SW 1271 (cell line): ENCODE results near the gene MT1F.
A peak's percentile ranks its signal among the peaks of the same experiment; 100 is the strongest.

ENCODE experiments used
- DNase-seq, 2 experiments: peaks; one replicate each; lab custom pipeline; 2025; lab: John Stamatoyannopoulos, UW

MT1F gene

GRCh38 chr16:56625943-56626654, 31.7 kb upstream of the MT1F start:
- DNase-seq, result peak in 1 of 2 experiments; percentile 23

DNA sequence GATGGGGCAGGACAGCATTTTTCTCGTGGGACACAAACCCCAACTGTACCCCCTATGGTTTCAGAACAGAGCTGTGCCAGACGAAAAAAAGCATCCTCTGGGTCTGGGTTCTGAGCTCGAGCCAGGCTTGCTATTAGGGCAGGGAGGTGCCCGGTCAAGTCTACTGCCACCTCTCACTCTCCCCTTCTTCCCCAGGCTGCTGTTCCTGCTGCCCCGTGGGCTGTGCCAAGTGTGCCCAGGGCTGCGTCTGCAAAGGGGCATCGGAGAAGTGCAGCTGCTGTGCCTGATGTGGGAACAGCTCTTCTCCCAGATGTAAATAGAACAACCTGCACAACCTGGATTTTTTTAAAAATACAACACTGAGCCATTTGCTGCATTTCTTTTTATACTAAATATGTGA, 31.1 kb upstream of the MT1F start:
- DNase-seq, result no peak

DNA sequence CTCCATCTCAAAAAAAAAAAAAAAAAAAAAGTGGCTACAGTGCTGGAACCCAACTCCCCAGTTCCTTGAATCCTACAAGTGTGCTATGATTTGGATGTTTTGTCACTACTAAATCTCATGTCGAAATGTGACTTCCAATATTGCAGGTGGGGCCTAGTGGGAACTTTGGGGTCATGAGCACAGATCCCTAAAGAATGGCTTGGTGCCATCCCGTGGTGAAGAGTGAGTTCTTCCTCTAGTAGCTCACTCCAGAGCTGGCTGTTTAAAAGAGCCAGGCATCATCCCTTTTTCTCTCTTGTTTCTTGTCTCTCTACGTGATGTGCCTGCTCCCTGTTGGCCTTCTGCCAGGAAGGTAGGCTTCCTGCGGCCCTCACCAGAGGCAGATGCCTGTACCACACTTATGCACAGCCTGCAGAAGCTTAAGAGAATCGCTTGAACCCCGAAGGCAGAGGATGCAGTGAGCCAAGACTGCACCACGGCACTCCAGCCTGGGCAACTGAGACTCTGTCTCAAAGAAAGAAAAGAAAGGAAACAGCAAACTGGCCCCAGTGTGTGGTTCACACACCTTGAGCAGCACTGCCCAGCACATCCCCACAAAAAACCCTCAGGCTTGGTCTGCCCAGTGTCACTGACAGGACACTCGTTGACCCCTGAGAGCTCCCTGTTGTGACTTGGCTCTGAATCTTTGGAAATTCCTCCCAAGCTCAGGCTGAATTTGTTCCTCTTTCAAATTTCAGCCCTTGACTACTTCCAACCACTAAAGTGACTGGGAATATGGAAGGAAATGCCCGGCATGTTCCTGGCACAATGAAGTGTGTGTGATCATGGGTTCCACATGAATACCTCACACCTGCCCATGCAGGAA, 29.0 kb upstream of the MT1F start:
- no peak for DNase-seq

GRCh38 chr16:56629531-56629930, 28.2 kb upstream of the MT1F start:
- no peak for DNase-seq

GRCh38 chr16:56630134-56630533, 27.6 kb upstream of the MT1F start:
- no peak for DNase-seq

- DNase-seq, result no peak
Observed at GRCh38 chr16:56631197-56631596, 26.6 kb upstream of the MT1F start.

DNA sequence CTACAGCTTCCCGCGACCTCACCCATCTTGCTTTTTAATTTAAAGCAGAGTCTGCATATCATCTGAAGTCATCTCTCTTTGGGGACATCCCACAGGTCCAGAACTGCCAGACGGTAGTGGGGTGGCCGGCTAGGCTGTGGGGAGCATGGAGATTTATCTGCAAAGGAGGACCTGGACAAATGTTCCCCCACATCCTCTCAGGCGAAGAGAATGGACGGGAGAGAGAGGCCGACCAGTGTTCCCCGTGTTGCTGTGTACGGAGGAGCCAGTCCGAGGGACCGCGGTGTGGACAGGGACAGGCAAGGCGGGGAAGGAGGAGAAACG, 26.0 kb upstream of the MT1F start:
- no peak for DNase-seq

GRCh38 chr16:56632156-56632847, 25.5 kb upstream of the MT1F start, which contains the start of gene MT1M:
MT1M (plus strand) TSS chr16:56632659; CDS start chr16:56632732, 73 bp downstream.
- DNase-seq, result no peak

- no peak for DNase-seq
Observed at GRCh38 chr16:56632848-56633365, 24.9 kb upstream of the MT1F start.

DNA sequence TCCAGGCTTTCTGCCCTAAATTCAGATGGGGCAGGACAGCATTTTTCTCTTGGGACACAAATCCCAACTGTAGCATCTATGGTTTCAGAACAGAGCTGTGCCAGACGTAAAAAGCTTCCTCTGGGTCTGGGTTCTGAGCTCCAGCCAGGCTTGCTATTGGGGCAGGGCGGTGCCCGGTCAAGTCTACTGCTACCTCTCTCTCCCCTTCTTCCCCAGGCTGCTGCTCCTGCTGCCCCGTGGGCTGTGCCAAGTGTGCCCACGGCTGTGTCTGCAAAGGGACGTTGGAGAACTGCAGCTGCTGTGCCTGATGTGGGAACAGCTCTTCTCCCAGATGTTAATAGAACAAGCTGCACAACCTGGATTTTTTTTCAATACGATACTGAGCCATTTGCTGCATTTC, 24.2 kb upstream of the MT1F start:
- DNase-seq, result no peak

- DNase-seq, result no peak
Observed at GRCh38 chr16:56634715-56635440, 22.9 kb upstream of the MT1F start.

- no peak for DNase-seq
Observed at GRCh38 chr16:56635441-56635967, 22.3 kb upstream of the MT1F start.

- no peak for DNase-seq
Observed at GRCh38 chr16:56636616-56637413, 20.9 kb upstream of the MT1F start.

GRCh38 chr16:56637814-56638750, 19.7 kb upstream of the MT1F start, which contains the start of gene MT1A:
MT1A (plus strand) TSS chr16:56638666; CDS start chr16:56638739, 73 bp downstream.
- no peak for DNase-seq

- no peak for DNase-seq
Observed at GRCh38 chr16:56639045-56639444, 18.7 kb upstream of the MT1F start.

GRCh38 chr16:56640076-56640475, 17.7 kb upstream of the MT1F start:
- no peak for DNase-seq

GRCh38 chr16:56641166-56641565, 16.6 kb upstream of the MT1F start:
- no peak for DNase-seq

GRCh38 chr16:56643080-56643778, 14.5 kb upstream of the MT1F start:
- no peak for DNase-seq

DNA sequence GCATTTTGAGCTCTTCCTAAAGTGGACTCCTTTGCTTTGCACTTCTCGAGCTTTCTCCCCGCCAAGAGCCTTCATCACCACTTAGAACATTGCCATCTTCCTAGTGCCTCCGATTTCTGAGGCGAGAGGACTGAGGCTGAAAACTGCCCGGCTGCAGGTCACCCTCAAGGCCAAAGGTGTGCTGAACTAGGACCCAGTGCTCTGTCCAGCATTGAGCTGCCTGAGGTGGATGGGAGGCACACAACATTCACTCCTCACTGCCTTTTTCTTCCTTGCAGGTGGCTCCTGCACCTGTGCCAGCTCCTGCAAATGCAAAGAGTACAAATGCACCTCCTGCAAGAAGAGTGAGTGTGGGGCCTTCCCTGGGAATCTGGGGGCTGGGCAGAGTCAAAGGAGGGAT, 13.9 kb upstream of the MT1F start:
- DNase-seq, result no peak
